Mucosa of descending colon (tissue), 3 donors: ENCODE data around the gene C5orf63. TPM values are rescaled to one million over a fixed set of nuclear protein-coding genes. Genes with fewer than 3 reads are reported as not detected.
"Not testable (repeated sequence)": the region's sequence is repeated elsewhere in the genome, so short reads cannot be mapped to it uniquely, and the experiment has no call there.

ENCODE experiments used
- ATAC-seq: fragments of 200-7000 bp; cut with Tn5 transposase; one replicate; pipeline ENCODE4 v1.9.1; 2020; ENCODE audit warnings: mild to moderate bottlenecking, moderate library complexity
- DNase-seq, 3 donors: peaks; one replicate each; pipeline ENCODE4 v3.0.0-alpha.2; 2020
- H3K36me3 ChIP-seq: fragments of 200-600 bp; one replicate; pipeline ENCODE4 v1.8.0; 2021; ENCODE audit warnings: low read depth, mild to moderate bottlenecking
- H3K4me1 ChIP-seq: fragments of 200-600 bp; one replicate; pipeline ENCODE4 v1.8.0; 2021; ENCODE audit warnings: low read depth, mild to moderate bottlenecking
- H3K4me3 ChIP-seq: fragments of 200-600 bp; one replicate; pipeline ENCODE4 v1.8.0; 2021; ENCODE audit warnings: mild to moderate bottlenecking
- H3K9me3 ChIP-seq: fragments of 200-600 bp; one replicate; pipeline ENCODE4 v1.8.0; 2021; ENCODE audit warnings: mild to moderate bottlenecking
- CTCF ChIP-seq: fragments of 200-600 bp; IDR thresholded peaks from one replicate; pipeline ENCODE4 v1.8.0; 2022; ENCODE audit warnings: antibody characterized with exemption, mild to moderate bottlenecking
- intact Hi-C, 2 donors: fragments of 100-400 bp; cut with DNase I in 1 of 2; cut with micrococcal nuclease in 1 of 2; formaldehyde crosslinking; loops; one replicate each; pipeline versions ENCODE4 v1.11.0 to v1.11.1; 2022; cut with DNase I, micrococcal nuclease
- total RNA-seq, 3 donors: library from RNA; stranded (reverse); fragmentation: NEBNext Ultra II Directional in 2 of 3; extraction: Animal tissue kit (Norgen Biotek cat#: 25700) in 2 of 3; gene quantifications; one replicate each; pipeline versions ENCODE4 v1.2.1 to v1.2.4, GENCODE V29; 2021 to 2023
- donor health status: DM: no; HTN: no; CAD: no; lungs with moderate emphysema.
- donor health status: DM: no; HTN: no; CAD: no.
- donor health status: DM: no; HTN: yes; CAD: no.

Gene C5orf63
- total RNA-seq, 3 donors from 2014 or later, result 13.7 to 22.6 (median 14.9) TPM

- peaks cover 6% of the 10 kb centered on the region for H3K4me1 ChIP-seq
- no peaks in the 10 kb centered on the region for H3K36me3 ChIP-seq
- intact Hi-C loops, result no loop called here
- DNase-seq (no peak), ATAC-seq (no peak)
- H3K9me3 ChIP-seq, result no peaks in the 10 kb centered on the region
- TF ChIP-seq CTCF, result no peak
- H3K4me3 ChIP-seq, result no peak overlapping the region
Measured at GRCh38 chr5:127025467-127025866, 47.8 kb downstream of the C5orf63 start.

GRCh38 chr5:127024821-127025220, 48.5 kb downstream of the C5orf63 start:
- TF ChIP-seq CTCF, result no peak
- no peak for ATAC-seq
- no peaks in the 10 kb centered on the region for H3K9me3 ChIP-seq
- no peak overlapping the region for H3K4me3 ChIP-seq
- intact Hi-C loops, result no loop called here
- DNase-seq, result no peak
- no peaks in the 10 kb centered on the region for H3K36me3 ChIP-seq
- peaks cover 6% of the 10 kb centered on the region for H3K4me1 ChIP-seq

GRCh38 chr5:127023552-127024191, 49.6 kb downstream of the C5orf63 start:
- ATAC-seq, intact Hi-C loops: not testable (repeated sequence)

GRCh38 chr5:127022846-127023245, 50.5 kb downstream of the C5orf63 start:
- no peaks in the 10 kb centered on the region for H3K4me1 ChIP-seq
- ATAC-seq (peak; percentile 22), DNase-seq (no peak)
- H3K9me3 ChIP-seq, result no peaks in the 10 kb centered on the region
- no peak overlapping the region for H3K4me3 ChIP-seq
- TF ChIP-seq CTCF, result no peak
- intact Hi-C loops, result no loop called here
- H3K36me3 ChIP-seq, result no peaks in the 10 kb centered on the region

More at GRCh38 chr5:127023552-127024191, 49.6 kb downstream of the C5orf63 start:
- H3K9me3 ChIP-seq, DNase-seq, H3K4me3 ChIP-seq, H3K36me3 ChIP-seq, H3K4me1 ChIP-seq: not testable (repeated sequence)

- TF ChIP-seq CTCF, result no peak
- ATAC-seq (peak; percentile 43), DNase-seq (no peak)
- Histone ChIP-seq H3K9me3 (no peaks in the 10 kb centered on the region), H3K36me3 (no peaks in the 10 kb centered on the region), H3K4me3 (no peak overlapping the region), H3K4me1 (peaks cover 7% of the 10 kb centered on the region)
- intact Hi-C loops, result no loop called here
Measured at GRCh38 chr5:127019928-127020327, 53.4 kb downstream of the C5orf63 start.

GRCh38 chr5:127016722-127017121, 56.6 kb downstream of the C5orf63 start:
- intact Hi-C loops, ATAC-seq, H3K9me3 ChIP-seq, H3K36me3 ChIP-seq, DNase-seq, H3K4me3 ChIP-seq: not testable (repeated sequence)
- peaks cover 18% of the 10 kb centered on the region for H3K4me1 ChIP-seq

- DNase-seq, result no peak
- Histone ChIP-seq H3K9me3 (no peaks in the 10 kb centered on the region), H3K4me3 (no peak overlapping the region), H3K36me3 (no peaks in the 10 kb centered on the region), H3K4me1 (peaks cover 18% of the 10 kb centered on the region)
- intact Hi-C loops, result no loop called here
- ATAC-seq, result no peak
- no peak for TF ChIP-seq CTCF
Measured at GRCh38 chr5:127015716-127016115, 57.6 kb downstream of the C5orf63 start.
